Left lung (tissue), 10 donors: ENCODE data around the gene ANGPTL4. TPM values are rescaled to one million over a fixed set of nuclear protein-coding genes. Genes with fewer than 3 reads are reported as not detected.

Source experiments
- ATAC-seq: fragments of 200-7000 bp; cut with Tn5 transposase; one replicate; pipeline ENCODE4 v1.9.1; 2020; ENCODE audit warnings: moderate library complexity
- DNase-seq, 4 donors: peaks; one replicate each; pipeline ENCODE4 v3.0.0-alpha.2; 2013 to 2020
- H3K27ac ChIP-seq, 2 donors: fragments of 200-600 bp; sonication (generic) in 1 of 2; one replicate each; pipeline versions ENCODE4 v1.5.0 to v1.8.0; 2020 to 2021
- H3K27me3 ChIP-seq, 2 donors: fragments of 200-600 bp; sonication (generic) in 1 of 2; one replicate each; pipeline versions ENCODE4 v1.5.0 to v1.8.0; 2020 to 2021
- H3K36me3 ChIP-seq, 2 donors: fragments of 200-600 bp; sonication (generic) in 1 of 2; one replicate each; pipeline versions ENCODE4 v1.5.0 to v1.8.0; 2020 to 2021
- H3K4me1 ChIP-seq, 2 donors: fragments of 200-600 bp; one replicate each; pipeline ENCODE4 v1.8.0; 2021
- H3K4me3 ChIP-seq, 2 donors: fragments of 200-600 bp; sonication (generic) in 1 of 2; one replicate each; pipeline versions ENCODE4 v1.5.0 to v1.8.0; 2020 to 2021; ENCODE audit warnings: mild to moderate bottlenecking in 1 of 2
- H3K9me3 ChIP-seq, 2 donors: fragments of 200-600 bp; sonication (generic) in 1 of 2; one replicate each; pipeline versions ENCODE4 v1.5.0 to v1.8.0; 2020 to 2021
- CTCF ChIP-seq, 2 donors: fragments of 200-600 bp; sonication (generic) in 1 of 2; IDR thresholded peaks; one replicate each; pipeline versions ENCODE4 v1.5.0 to v1.8.0; 2021; ENCODE audit warnings: antibody characterized with exemption in 2 of 2
- intact Hi-C, 2 donors: fragments of 100-400 bp; cut with DNase I; formaldehyde crosslinking; loops; one replicate each; pipeline versions ENCODE4 v1.11.2 to v1.14.2; 2022
- polyA plus RNA-seq, 6 donors: library from polyadenylated mRNA; unstranded; fragments of 120-200 nt; gene quantifications; one replicate each; pipeline ENCODE4 v1.2.1, GENCODE V29; 2013; ENCODE audit not compliant: insufficient read length in 6 of 6
- total RNA-seq, 2 donors: library from RNA; stranded (reverse); fragmentation: NEBNext Ultra II Directional; extraction: Animal tissue kit (Norgen Biotek cat#: 25700); gene quantifications; one replicate each; pipeline ENCODE4 v1.2.1, GENCODE V29; 2021
- donor health status: DM: no; HTN: yes; CAD: no.
- donor health status: DM: no; HTN: no; CAD: no.

Gene ANGPTL4
- total and polyA plus RNA-seq, 8 donors: 2.5 to 24.8 (median 4.3) TPM

GRCh38 chr19:8331263-8331845 is 32.6 kb upstream of the ANGPTL4 start:
- intact Hi-C loops: no loop called here
- no peak for ATAC-seq

DNA sequence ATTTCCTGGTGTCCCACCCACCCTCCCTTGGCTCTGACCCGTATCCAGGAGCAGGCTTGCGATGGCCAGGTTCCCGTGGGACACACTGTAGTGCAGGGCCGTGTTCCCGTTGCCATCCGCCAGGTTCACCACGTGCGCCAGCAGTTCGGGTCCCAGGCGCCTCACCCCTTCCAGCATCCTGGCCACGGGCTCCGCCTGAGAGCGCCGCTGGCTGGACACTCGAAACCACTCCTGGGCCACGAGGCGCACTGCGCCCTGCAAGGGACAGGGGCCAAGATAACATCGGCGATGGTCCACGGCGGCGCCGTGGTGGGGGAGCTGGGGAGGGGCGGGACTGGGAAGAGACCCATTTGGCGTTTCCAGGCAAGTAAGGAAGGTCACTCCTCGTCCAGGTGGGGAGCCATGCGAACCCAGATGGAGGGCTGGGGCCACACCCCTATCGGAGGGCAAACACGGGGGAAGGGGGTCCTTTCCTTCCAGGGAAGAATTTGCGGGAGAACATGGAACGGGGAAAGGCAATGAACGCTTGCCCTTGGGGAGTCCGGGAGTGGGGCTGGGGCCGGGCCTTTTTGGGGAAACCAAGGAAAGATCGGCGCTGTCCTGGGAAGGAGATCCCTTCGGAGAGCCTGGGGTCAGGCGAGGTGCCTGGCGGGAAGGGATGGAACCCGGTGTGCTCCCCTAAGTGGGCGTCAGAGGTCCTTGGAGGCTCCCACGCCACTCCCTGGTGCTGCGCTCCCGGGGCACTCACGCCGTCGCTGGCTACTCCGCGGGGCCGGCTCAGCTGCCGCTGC is 30.8 kb upstream of the ANGPTL4 start:
- ATAC-seq: no peak
- Histone ChIP-seq H3K9me3 (no peaks in the 10 kb centered on the region), H3K4me3 (no peak overlapping the region), H3K4me1 (peaks cover 0 to 37% of the 10 kb centered on the region in 2 donors), H3K27ac (no peak overlapping the region), H3K27me3 (peaks cover 24 to 60% of the 10 kb centered on the region in 2 donors), H3K36me3 (peaks cover 0 to 4% of the 10 kb centered on the region in 2 donors)
- intact Hi-C loops: no loop called here
- no peak for TF ChIP-seq CTCF (IDR thresholded peaks at IDR 0.05)
- no peak for DNase-seq

More at GRCh38 chr19:8331263-8331845, 32.6 kb upstream of the ANGPTL4 start:
- Histone ChIP-seq H3K27ac (no peak overlapping the region), H3K27me3 (peaks cover 24 to 42% of the 10 kb centered on the region in 2 donors), H3K9me3 (no peaks in the 10 kb centered on the region), H3K36me3 (peaks cover 0 to 4% of the 10 kb centered on the region in 2 donors), H3K4me1 (peaks cover 0 to 28% of the 10 kb centered on the region in 2 donors), H3K4me3 (no peak overlapping the region)
- TF ChIP-seq CTCF (IDR thresholded peaks at IDR 0.05): no peak
- no peak for DNase-seq

GRCh38 chr19:8333767-8334457 is 30.0 kb upstream of the ANGPTL4 start:
- Histone ChIP-seq H3K9me3 (no peaks in the 10 kb centered on the region), H3K4me1 (peaks cover 0 to 37% of the 10 kb centered on the region in 2 donors), H3K27ac (no peak overlapping the region), H3K4me3 (no peak overlapping the region), H3K36me3 (peaks cover 0 to 4% of the 10 kb centered on the region in 2 donors), H3K27me3 (peaks cover 24 to 65% of the 10 kb centered on the region in 2 donors)
- DNase-seq (peak in 1 of 4 donors; percentile 73), ATAC-seq (peak; percentile 5)
- intact Hi-C loops: no loop called here
- no peak for TF ChIP-seq CTCF (IDR thresholded peaks at IDR 0.05)

- peak; percentile 83 for ATAC-seq
- peaks cover 24 to 65% of the 10 kb centered on the region in 2 donors for H3K27me3 ChIP-seq
- H3K4me1 ChIP-seq: peaks cover 0 to 41% of the 10 kb centered on the region in 2 donors
- intact Hi-C loops: no loop called here
- H3K27ac ChIP-seq: no peak overlapping the region
- H3K4me3 ChIP-seq: peak overlapping the region in 1 of 2 donors; percentile 14
- peaks cover 0 to 3% of the 10 kb centered on the region in 2 donors for H3K36me3 ChIP-seq
- TF ChIP-seq CTCF (IDR thresholded peaks at IDR 0.05): no peak
- DNase-seq: peak; percentile 57 to 87 (median 73)
- no peaks in the 10 kb centered on the region for H3K9me3 ChIP-seq
These were observed 29.3 kb upstream of the ANGPTL4 start for GRCh38 chr19:8334458-8335342.
